Thyroid gland (tissue), 4 donors: ENCODE measurements around the gene COL26A1.

Experiments used
- CTCF ChIP-seq, 6 experiments: fragments of 200-600 bp in 3 of 6; fragments of 450-650 bp in 3 of 6; sonication (generic) in 3 of 6; IDR thresholded peaks; one replicate each; pipeline ENCODE4 v1.5.1; 2016 to 2019; ENCODE audit warnings: antibody characterized with exemption in 6 of 6, mild to moderate bottlenecking in 2 of 6, inconsistent platforms in 1 of 6, moderate library complexity in 1 of 6
- POLR2A ChIP-seq, 2 donors: fragments of 450-650 bp; IDR thresholded peaks; one replicate each; pipeline ENCODE4 v1.6.1; 2017; ENCODE audit warnings: antibody characterized with exemption in 2 of 2, mild to moderate bottlenecking in 2 of 2, moderate library complexity in 1 of 2

GRCh38 chr7:101531726-101532357 lies 169.2 kb downstream of the COL26A1 start:
- no peak for TF ChIP-seq POLR2A (IDR thresholded peaks at IDR 0.05)
- no peak for TF ChIP-seq CTCF (IDR thresholded peaks at IDR 0.05)
